Choroid plexus epithelial cell (primary cell): ENCODE data around the gene EXO1.
"Not testable (repeated sequence)": the region's sequence is repeated elsewhere in the genome, so short reads cannot be mapped to it uniquely, and the experiment has no call there.

Source experiments
- DNase-seq: peaks from one replicate; pipeline ENCODE4 v3.0.0-alpha.2; 2010; ENCODE audit warnings: low read depth
- H3K4me3 ChIP-seq: 2 replicates; pipeline ENCODE4 v1.5.1; 2011; ENCODE audit warnings: low read depth, mild to moderate bottlenecking, control low read depth, low read length, moderate library complexity
- CTCF ChIP-seq: conservative IDR thresholded peaks from 2 replicates; pipeline ENCODE4 v1.5.1; 2011; ENCODE audit warnings: low read depth, mild to moderate bottlenecking, control low read depth, inconsistent platforms, low read length, moderate library complexity

Gene EXO1

DNA sequence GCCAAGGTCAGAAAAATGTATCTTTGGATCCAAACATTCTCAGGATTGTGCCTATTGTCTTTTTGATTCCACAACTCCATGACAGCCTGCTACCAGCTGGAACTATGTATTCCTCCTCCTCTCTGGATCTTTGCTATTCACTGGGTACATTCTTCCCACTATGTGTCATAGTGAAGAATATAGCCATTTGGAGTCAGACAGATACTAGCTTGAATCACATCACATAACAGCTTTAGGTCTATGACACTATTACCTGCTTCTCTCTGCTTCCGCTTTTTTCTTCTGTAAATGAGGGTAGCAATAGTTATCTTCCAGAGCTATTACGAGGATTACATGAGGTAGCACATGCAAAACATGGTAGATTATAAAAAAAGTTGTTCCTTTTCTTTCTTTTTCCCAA is 5.4 kb upstream of the EXO1 start:
- DNase-seq: peak; percentile 51
- no peak for TF ChIP-seq CTCF
- H3K4me3 ChIP-seq: no peak overlapping the region

GRCh38 chr1:241844593-241844992 is 3.4 kb upstream of the EXO1 start:
- no peak overlapping the region for H3K4me3 ChIP-seq
- TF ChIP-seq CTCF: no peak
- DNase-seq: no peak

GRCh38 chr1:241846375-241846774 is 1.6 kb upstream of the EXO1 start:
- DNase-seq: no peak
- no peak overlapping the region for H3K4me3 ChIP-seq

GRCh38 chr1:241846862-241847539 is 1.0 kb upstream of the EXO1 start:
- TF ChIP-seq CTCF: no peak
- DNase-seq: no peak
- H3K4me3 ChIP-seq: peak overlapping the region; percentile 100

More at GRCh38 chr1:241846375-241846774, 1.6 kb upstream of the EXO1 start:
- no peak for TF ChIP-seq CTCF

GRCh38 chr1:241847540-241847795 is 536 bp upstream of the EXO1 start:
- no peak for DNase-seq
- H3K4me3 ChIP-seq: peak overlapping the region; percentile 100
- TF ChIP-seq CTCF: no peak

DNA sequence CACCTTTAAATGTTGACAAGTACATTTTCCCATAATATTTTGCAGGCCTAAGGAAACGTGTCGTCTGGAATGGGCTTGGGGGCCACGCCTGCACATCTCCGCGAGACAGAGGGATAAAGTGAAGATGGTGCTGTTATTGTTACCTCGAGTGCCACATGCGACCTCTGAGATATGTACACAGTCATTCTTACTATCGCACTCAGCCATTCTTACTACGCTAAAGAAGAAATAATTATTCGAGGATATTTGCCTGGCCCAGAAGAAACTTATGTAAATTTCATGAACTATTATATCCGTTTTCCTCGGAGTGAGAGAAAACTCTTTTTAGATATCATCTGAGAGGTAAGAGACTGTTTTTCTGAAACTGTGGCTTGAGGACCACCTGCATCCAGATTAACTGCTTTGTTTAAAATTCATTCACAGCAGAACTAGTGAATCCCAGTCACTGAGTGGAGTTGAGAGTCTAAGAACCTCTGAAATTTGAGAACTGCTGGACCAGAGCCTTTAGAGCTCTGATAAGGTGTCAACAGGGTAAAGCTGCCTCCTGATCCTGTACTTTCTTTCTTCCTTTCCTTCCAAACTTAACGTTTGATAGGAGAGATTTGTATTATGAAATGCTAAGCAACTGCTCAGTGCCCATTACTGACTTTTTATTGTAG is 811 bp downstream of the EXO1 start:
- no peak for DNase-seq
- peak overlapping the region; percentile 100 for H3K4me3 ChIP-seq
- TF ChIP-seq CTCF: no peak

- TF ChIP-seq CTCF: no peak
- no peak overlapping the region for H3K4me3 ChIP-seq
- DNase-seq: no peak
Observed at GRCh38 chr1:241849345-241849695, 1.3 kb downstream of the EXO1 start.

- not testable (repeated sequence) for DNase-seq, H3K4me3 ChIP-seq
Observed at GRCh38 chr1:241855545-241856140, 7.6 kb downstream of the EXO1 start.
